UCSD-AML1 (cell line): ENCODE measurements around the gene FTO.

Source experiments
- DNase-seq: peaks from one replicate; lab custom pipeline; 2025; ENCODE audit not compliant: unreplicated experiment; lab: John Stamatoyannopoulos, UW

Gene FTO

GRCh38 chr16:54197758-54198157 is 493.8 kb downstream of the FTO start:
- DNase-seq, result no peak

- no peak for DNase-seq
Measured at GRCh38 chr16:54199487-54200160, 495.7 kb downstream of the FTO start.

GRCh38 chr16:54200161-54200534 is 496.2 kb downstream of the FTO start:
- no peak for DNase-seq

- no peak for DNase-seq
Measured at GRCh38 chr16:54200720-54201119, 496.8 kb downstream of the FTO start.

GRCh38 chr16:54201200-54201599 is 497.2 kb downstream of the FTO start:
- DNase-seq, result no peak
